HG03460 (cell line): ENCODE measurements around the gene MRFAP1L1.
"Not testable (repeated sequence)": the region's sequence is repeated elsewhere in the genome, so short reads cannot be mapped to it uniquely, and the experiment has no call there.

Experiments used
- ATAC-seq: cut with Tn5 transposase; IDR thresholded peaks from one replicate; pipeline ENCODE4 v1.9.1; 2021; ENCODE audit not compliant: unreplicated experiment

The MRFAP1L1 gene

DNA sequence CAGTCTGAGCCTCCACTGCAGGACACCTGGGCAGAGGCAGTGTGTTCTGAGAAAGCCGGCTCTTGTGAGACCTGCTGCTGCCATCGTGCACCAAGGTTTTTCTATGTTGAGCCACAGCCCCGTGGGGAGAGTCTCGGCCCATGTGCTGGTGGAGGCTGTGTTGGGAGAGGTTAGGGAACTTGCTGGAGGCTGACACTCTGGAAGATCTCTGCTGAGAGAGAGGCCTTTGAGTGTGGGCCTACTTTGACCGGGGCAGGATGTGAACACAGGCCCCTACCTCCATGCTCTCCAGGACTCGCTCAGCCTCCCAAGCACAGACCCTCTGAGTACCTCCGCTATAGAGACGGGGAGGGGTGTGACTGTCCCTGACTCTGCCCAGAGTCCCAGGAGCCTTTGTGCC lies 17.3 kb downstream of the MRFAP1L1 start:
- ATAC-seq: no peak

DNA sequence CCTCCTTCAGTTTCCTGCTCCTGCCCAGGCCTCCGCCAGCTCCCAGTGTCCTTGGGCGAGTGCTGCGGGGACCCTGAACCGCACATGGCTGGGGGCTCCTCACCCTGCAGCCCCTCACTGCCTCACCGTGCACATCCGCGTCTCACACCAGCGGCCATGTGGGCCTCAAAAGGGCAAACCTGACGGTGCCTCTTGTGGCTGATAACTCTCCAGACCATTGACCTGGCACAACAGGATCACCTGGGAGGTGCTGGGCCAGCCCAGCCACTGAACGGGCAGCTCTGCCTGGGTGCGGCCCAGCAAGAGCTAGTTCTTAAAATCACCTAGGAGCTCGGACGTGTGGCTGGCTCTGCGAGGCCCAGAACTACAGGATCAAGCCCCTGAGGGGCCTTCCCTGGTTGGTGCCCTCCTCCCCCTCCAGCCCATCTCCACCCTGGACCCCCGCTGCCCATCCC lies 20.1 kb downstream of the MRFAP1L1 start:
- ATAC-seq: no peak

DNA sequence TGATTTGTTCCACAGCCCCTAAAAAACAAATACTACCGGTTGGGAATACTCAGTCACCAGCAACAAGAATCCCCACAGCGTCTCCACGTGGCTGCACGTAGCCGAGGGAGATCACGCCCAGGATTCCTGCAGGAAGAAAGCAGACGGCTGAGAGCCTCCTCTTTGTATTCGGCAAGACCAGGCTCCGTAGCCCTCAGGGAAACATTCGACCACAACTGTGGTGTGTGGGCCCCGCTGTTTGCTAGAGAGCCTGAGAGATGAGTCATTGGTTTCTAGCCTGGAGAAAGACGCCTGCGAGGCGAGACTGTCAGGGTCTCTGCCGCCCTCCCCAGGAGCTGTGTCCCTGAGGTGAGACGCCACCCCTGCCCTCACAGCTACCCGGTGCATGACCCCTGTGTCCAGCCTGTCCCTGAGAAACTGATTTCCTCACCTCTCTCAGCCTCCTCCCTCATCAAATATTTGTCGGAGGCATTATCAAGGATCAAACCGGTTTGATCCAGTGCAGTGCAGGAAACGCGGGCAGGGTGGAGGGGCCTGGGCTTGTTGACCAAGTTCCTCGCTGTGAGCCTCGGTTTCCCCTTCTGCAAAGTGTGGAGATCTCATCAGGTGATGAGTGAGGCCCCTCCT lies 20.7 kb downstream of the MRFAP1L1 start:
- peak; percentile 79 for ATAC-seq

DNA sequence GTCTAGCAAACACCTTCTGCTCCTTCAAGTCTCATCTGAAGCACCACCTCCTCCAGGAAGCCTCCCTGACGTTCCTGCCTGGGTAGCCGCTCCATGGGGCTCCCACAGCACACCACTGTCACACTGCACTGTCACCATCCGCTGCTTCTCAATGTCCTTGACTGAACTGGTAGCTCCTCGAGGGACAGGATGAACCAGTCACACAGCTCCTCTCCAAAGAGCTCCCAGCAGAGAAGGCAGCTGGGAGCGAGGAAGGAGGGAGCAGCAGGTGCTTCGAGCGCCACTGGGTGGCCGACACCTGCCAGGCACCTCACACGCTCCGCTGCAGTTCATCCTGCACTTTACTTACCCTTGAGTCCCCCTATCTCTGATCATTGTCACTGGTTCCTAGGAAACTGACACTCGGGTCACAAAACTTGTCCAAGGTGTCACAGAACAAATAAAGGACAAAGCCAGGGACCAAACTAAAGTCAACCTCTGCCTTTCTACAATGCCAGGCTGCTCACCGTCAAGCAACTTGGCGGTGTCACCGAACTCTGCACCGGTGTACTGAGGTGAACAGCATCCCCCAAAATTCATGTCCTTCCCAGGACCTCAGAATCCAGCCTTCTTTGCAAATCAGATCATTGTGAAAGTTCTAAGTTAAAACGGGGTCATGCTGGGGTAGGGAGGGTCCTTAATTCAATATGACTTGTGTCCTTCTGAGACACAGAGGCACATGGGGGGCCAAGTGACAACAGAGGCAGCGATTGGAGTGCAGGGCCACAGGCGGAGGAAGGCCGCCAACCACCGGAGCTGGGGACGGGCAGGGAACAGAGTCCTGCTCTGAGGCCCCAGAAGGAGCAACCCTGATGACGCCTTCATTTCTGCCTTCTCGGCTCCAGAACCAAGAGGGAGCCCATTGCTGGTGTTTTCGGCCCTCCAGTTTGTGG lies 21.5 kb downstream of the MRFAP1L1 start:
- no peak for ATAC-seq

DNA sequence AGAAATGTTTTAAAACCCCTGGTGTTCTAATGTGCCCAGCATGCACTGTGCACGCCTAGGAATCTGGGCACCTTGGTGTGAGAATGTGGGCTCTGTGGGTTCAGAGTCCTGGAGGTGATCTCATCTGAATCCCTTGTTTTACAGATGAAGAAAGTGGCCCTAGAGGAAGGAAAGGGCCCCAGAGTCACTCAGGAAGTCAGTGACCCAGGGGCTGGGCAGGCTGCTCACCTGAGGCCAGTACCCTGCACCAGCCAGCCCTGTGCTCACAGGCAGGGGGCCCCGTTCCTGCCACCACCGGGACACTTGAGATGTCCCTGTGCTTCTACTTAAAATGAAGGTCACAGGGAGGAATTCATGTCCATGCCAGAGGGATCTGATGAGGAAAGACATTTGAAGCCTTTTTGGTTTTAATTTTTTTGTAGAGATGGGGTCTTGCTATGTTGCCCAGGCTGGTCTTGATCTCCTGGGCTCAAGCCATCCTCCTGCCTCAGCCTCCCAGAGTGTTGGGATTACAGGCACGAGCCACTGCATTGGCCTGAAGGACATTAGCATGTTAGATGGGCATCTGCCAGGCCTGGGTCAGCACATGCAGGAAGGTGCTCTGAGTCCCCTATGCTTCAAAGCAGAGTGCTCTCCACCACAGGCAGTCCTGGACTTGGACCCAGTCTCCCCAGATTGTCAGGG lies 23.4 kb downstream of the MRFAP1L1 start:
- ATAC-seq: no peak

DNA sequence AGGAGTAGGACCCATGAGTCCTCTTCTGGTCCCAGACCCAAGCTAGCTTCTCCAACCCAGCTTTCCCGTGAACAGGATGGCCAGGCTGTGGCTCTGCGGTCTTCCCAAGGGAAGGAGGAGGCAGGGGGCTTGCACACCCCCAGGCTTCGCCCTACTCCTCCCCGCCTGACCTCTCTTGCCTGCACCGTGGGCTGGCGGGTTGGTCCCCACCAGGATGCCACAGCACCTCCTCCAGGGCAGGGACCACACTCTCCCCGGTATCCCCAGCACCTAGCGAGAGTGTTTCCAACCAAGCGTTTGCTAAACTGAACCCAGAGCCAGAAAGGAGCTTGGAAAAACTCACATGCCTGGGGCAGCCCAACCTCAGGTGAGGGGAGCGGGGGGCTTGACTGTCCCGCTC lies 25.0 kb downstream of the MRFAP1L1 start:
- ATAC-seq: no peak

DNA sequence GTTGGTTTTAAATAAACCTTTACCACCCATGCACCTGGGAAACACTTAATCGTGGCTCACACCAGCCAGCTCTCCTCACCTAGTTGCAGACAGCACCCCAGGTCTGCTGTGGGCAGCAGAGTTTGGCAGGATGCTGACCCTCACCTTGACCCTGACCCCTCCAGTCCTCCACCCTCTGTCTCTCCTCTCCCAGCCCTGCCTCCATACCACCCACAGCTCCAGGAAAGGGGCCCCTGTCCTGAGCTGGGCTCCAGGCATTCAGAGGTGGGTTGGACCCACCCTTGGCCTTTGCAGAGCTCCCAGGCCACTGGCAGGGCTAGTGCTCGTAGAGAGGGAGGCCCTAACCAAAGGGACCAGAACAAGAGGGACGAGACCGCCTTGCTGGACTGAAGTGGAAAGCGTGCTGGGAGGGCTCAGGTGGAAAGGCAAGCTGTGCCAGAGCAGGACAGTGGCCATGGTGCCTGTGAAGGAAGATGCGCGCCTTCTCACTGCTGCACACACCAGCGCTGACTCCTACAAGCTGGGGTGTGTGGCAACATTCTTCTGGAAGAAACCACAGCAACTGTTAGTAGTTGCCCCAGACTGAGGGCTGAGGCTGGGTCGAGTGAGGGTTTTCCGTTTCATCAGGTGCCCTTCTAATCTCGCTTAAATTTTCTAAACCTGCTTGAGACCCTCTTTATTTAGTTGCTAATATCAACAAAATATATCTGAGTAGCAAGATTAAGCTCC lies 26.6 kb downstream of the MRFAP1L1 start:
- no peak for ATAC-seq

DNA sequence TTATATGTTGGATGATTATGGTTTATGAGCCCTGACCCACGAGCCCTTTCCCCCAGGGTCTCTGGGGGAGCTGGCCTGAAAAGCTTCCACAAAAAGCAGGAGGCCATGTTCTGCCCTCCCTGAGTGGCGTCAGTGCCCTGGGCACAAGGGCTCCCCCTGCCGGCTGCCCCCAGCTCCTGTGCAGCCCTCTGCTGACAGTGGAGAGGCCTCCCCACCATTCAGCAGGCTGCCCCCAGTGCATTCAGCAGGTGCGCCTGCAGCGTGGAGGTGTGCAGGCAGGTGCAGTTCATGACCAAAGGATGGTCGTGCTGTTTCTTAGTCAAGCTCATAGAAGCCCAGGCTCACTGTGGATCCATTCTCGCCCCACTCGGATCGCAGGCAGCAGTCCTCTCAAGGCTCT lies 28.5 kb downstream of the MRFAP1L1 start:
- no peak for ATAC-seq

DNA sequence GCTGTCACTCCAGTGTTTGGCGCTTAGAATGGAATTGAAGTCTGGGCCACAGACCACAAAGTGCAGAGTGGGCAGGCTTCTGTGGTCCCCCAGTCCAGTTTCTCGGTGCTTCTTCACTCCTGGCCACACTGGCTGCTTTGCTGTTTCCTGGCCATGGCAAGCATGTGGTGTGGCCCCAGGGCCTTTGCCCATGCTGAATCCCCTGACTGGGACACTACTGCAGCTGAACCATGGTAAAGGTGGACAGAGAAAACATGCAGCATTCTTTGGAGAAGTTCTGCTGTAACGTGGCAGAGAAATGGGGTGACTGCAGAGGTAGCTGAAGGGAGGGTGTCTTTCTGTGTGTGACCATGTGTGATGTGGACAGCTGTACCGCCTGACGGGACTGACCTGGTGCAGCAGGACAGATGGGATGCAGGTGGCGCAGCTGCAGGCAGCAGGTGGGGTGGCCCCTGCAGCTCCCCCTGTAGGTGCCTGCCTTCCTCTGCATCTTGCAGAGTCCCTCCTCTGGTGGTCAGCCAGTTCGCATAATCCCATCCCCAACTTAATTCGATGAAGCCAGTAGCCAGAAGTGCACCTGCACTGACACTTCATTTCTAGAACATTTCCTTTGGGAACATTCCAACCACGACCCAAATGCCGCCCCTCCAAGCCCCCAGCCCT lies 29.2 kb downstream of the MRFAP1L1 start:
- ATAC-seq: no peak

DNA sequence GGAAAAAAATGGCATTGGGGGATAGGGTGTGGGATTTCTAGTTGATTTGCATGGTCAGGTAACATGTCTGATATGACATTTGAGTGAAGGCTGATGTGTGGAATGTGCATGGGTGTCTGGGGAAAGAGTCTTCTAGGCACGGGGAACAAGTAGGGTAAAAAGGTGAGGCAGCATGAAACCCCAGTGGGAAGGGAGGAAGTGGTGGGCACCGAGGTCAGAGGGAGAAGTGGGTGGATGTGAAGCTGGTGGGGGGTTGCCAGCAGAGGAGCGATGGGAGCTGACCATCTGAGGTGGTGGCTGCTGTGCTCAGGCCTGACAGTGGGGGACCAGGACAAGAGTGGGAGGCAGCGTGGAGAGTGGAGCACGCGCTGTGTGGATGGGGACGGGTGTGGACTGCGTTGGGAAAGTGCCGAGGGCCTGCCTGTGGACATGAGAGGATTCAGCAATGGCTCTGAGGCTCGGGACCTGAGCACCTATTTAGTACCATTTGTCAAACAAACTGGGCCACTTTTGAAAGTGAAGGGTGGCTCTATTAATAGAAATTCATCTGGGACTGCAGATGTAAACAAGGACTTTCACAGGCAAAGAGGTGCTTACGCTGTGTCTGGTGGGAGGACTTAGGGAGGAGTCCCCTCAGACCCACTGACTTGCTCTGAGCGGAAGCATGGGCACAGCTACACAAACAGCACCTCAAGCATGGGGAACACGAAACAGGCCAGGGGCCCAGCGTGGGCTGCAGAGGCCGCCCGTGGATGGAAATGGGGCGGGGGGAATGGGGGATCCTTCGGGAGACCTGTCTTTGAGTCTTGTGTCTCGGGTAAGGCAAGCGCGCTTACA lies 32.7 kb downstream of the MRFAP1L1 start:
- ATAC-seq: no peak

DNA sequence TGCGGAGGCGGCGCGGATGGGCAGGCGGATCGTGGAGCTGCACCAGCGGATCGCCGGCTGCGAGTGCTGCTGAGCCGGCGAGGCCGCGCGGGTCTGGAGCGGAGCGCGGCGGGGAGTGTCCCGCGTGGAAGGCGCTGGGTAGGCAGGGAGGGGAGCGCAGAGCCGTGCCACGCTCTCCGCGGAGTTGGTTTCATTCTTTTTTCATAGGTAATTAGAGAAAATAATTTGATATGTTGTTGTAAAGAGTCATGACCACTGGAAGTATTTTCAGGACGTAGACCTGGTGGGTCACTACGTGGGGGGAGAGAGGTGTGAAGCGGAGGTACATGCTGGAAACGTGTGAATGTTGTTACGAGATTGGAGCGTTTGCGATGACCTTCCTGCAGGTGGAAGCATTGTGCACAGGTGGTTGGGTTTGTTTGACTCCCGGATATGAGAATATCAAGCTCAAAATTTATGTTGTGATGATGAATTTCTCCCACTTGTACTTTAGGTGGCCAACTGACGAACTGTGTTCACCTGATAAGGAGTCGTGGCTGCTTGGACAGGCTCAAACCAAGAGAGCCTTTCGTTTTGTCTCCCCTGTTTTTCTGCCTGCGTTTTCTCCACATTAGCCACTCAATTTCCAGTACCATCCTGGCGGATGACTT lies 35.0 kb downstream of the MRFAP1L1 start:
- ATAC-seq: peak; percentile 45

DNA sequence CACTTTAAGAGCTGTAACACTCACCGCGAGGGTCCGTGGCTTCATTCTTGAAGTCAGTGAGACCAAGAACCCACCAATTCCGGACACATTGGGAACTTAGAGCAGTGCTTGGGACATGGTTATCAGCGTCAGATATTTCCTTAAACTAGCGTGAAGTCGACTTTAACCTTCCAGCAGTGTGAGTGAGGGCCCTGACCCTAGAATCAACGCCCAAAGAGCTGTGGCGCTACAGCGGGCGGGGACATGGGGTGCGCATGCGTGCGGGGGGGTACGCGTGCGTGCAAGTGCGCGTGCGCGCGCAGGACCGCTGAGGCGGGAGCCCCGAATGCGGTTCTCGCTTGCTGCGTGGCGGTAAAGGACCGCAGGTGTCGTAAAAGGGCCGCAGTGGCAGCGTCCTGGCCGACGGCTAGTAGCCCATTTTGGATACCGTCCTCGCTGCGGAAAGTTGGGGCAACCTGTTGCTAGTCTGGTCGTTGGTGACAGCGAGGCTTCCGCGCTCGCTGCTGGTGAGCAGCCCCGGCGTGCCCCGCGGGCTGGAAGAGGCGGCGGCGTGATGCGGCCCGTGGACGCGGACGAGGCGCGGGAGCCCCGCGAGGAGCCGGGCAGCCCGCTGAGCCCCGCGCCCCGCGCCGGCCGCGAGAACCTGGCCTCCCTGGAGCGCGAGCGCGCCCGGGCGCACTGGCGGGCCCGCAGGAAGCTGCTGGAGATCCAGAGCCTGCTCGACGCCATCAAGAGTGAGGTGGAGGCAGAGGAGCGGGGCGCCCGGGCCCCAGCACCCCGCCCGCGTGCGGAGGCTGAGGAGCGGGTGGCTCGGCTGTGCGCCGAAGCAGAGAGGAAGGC lies 35.8 kb downstream of the MRFAP1L1 start:
- peak; percentile 73 for ATAC-seq

DNA sequence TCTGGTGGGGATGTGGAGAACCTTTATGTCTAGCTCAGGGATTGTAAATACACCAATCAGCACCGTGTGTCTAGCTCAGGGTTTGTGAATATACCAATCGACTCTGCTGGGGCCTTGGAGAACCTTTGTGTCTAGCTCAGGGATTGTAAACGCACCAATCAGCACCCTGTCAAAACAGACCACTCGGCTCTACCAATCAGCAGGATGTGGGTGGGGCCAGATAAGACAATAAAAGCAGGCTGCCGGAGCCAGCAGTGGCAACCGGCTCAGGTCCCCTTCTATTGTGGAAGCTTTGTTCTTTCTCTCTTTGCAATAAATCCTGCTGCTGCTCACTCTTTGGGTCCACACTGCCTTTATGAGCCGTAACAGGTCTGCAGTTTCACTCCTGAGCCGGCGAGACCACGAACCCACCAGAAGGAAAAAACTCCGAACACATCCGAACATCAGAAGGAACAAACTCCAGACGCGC lies 36.4 kb downstream of the MRFAP1L1 start:
- not testable (repeated sequence) for ATAC-seq

DNA sequence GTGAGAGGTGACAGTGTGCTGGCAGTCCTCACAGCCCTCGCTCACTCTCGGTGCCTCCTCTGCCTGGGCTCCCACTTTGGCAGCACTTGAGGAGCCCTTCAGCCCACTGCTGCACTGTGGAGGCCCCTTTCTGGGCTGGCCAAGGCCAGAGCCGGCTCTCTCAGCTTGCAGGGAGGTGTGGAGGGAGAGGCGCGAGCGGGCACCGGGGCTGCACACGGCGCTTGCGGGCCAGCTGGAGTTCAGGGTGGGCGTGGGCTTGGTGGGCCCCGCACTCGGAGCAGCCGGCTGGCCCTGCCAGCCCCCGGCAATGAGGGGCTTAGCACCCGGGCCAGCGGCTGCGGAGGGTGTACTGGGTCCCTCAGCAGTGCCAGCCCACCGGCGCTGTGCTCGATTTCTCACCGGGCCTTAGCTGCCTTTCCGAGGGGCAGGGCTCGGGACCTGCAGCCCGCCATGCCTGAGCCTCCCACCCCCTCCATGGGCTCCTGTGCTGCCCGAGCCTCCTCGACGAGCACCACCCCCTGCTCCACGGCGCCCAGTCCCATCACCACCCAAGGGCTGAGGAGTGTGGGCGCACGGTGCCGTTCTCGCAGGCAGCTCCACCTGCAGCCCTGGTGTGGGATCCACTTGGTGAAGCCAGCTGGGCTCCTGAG lies 37.0 kb downstream of the MRFAP1L1 start:
- not testable (repeated sequence) for ATAC-seq

DNA sequence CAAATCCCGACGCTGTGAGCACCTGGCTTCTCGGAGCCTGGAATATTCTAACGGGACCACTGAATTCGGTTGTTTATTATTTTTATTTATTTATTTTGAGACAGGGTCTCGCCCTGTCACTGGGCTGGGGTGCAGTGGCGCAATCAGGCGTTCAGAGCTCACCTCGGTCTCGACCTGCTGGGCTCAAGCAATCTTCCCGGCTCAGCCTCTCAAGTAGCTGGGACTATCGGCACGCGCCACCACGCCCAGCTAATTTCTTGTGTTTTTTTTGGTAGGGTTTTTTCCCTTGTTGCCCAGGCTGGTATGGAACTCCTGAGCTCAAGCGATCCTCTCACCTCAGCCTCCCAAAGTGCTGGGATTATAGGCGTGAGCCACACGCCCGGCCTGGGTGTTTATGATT lies 37.5 kb downstream of the MRFAP1L1 start:
- ATAC-seq: no peak

DNA sequence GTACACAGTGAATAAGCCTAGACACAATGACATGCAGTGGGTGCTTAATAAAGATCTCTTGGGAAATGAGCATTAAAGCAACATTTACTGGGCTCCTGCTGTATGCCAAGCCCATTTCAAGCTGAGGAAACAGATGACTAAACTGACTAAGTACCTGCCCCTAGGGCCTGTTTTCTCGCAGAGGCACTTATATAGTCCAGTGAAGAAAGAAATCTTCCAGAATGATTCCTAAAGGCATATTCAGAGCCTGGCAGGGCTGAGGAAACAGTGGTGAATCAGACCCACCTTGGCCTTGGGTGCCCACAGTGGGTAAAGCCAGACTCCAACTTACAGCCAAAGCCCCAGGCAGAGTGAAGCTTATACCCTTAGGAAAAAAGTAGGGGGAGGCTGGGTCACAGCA lies 38.0 kb downstream of the MRFAP1L1 start:
- no peak for ATAC-seq

DNA sequence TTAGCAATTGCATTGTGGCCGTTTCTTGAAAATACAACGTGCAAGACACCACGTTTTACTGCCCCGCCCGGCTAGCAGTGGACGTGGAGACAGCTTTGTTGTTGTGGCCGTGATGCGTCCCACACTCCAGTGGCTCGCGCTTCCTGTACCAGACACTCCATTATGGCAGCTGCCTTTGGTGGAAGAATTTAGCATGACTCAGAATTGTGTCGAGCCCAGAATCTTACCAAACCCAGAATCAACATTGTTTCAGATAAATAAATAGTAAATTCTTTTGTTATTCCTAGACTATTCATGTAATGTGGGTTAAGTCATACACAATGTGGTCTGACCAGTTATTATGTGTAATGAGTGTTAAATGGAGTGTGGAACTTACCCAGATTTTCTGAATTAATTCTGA lies 41.3 kb downstream of the MRFAP1L1 start:
- no peak for ATAC-seq

DNA sequence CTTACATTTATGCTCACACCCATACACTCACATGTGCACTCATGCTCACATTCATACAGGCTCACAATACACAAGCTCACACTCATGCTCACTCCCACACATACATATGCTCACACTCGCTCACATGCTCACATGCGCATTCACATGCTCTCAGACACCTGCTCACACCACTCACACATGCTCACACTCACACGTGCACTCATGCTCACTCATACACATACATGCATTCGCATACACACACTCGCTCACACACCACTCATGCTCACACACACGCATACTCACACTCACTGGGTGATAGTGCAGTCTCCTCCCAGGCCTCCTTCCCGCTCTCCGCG lies 44.4 kb downstream of the MRFAP1L1 start:
- no peak for ATAC-seq
